ENCODE measurements around the gene AKT3. TPM values are rescaled to one million over a fixed set of nuclear protein-coding genes. Genes with fewer than 3 reads are reported as not detected.
A peak's percentile ranks its signal among the peaks of the same experiment; 100 is the strongest.

AKT3 gene
- total RNA-seq, 1 donor from 2014 or later: 61.9 TPM

- intact Hi-C loops (cut with DNase I): no loop called here
- TF ChIP-seq CTCF (IDR thresholded peaks at IDR 0.05) (no peak), POLR2AphosphoS5 (IDR thresholded peaks at IDR 0.05; ENCODE audit: insufficient read depth in 1 of 2, low read depth in 1 of 2) (peak in 1 of 2 donors; percentile 11)
- no peak overlapping the region for H3K27ac ChIP-seq
- peak in 1 of 2 donors; percentile 34 for DNase-seq (ENCODE audit: extremely low spot score in 2 of 2)
- H3K36me3 ChIP-seq: peaks cover 0 to 21% of the 10 kb centered on the region in 2 donors
- no peaks in the 10 kb centered on the region for H3K27me3 ChIP-seq
- no peak overlapping the region for H3K4me3 ChIP-seq
- H3K9me3 ChIP-seq: no peaks in the 10 kb centered on the region
- H3K4me1 ChIP-seq: peaks cover 12% of the 10 kb centered on the region
Observed at GRCh38 chr1:243499711-243500110, 350.3 kb downstream of the AKT3 start.

- Histone ChIP-seq H3K9me3 (no peaks in the 10 kb centered on the region), H3K4me3 (no peak overlapping the region), H3K27ac (no peak overlapping the region), H3K4me1 (peaks cover 12% of the 10 kb centered on the region), H3K36me3 (peaks cover 0 to 18% of the 10 kb centered on the region in 2 donors), H3K27me3 (no peaks in the 10 kb centered on the region)
- no peak for DNase-seq (ENCODE audit: extremely low spot score in 2 of 2)
- TF ChIP-seq POLR2AphosphoS5 (IDR thresholded peaks at IDR 0.05; ENCODE audit: insufficient read depth in 1 of 2, low read depth in 1 of 2): no peak
- no peak for TF ChIP-seq CTCF (IDR thresholded peaks at IDR 0.05)
- TF ChIP-seq POLR2A (IDR thresholded peaks at IDR 0.05): no peak
- intact Hi-C loops (cut with DNase I): no loop called here
Observed at GRCh38 chr1:243499248-243499647, 350.8 kb downstream of the AKT3 start.

- no peaks in the 10 kb centered on the region for H3K27me3 ChIP-seq
- peaks cover 0 to 7% of the 10 kb centered on the region in 2 donors for H3K36me3 ChIP-seq
- no peak overlapping the region for H3K27ac ChIP-seq
- H3K4me1 ChIP-seq: peaks cover 12% of the 10 kb centered on the region
- TF ChIP-seq CTCF (IDR thresholded peaks at IDR 0.05) (no peak), POLR2A (IDR thresholded peaks at IDR 0.05) (no peak), POLR2AphosphoS5 (IDR thresholded peaks at IDR 0.05; ENCODE audit: insufficient read depth in 1 of 2, low read depth in 1 of 2) (peak in 1 of 2 donors; percentile 18)
- H3K9me3 ChIP-seq: no peaks in the 10 kb centered on the region
- H3K4me3 ChIP-seq: no peak overlapping the region
- DNase-seq (ENCODE audit: extremely low spot score in 2 of 2): peak; percentile 80 to 88
- intact Hi-C loops (cut with DNase I): no loop called here
Observed at GRCh38 chr1:243497939-243498681, 351.9 kb downstream of the AKT3 start.

GRCh38 chr1:243496806-243497205 is 353.2 kb downstream of the AKT3 start:
- intact Hi-C loops (cut with DNase I): no loop called here
- DNase-seq (ENCODE audit: extremely low spot score in 2 of 2): peak in 1 of 2 donors; percentile 72
- TF ChIP-seq POLR2A (IDR thresholded peaks at IDR 0.05) (no peak), POLR2AphosphoS5 (IDR thresholded peaks at IDR 0.05; ENCODE audit: insufficient read depth in 1 of 2, low read depth in 1 of 2) (no peak), CTCF (IDR thresholded peaks at IDR 0.05) (no peak)
- Histone ChIP-seq H3K4me3 (no peak overlapping the region), H3K4me1 (peaks cover 12% of the 10 kb centered on the region), H3K27ac (peak overlapping the region; percentile 76), H3K9me3 (no peaks in the 10 kb centered on the region), H3K36me3 (peaks cover 0 to 7% of the 10 kb centered on the region in 2 donors), H3K27me3 (no peaks in the 10 kb centered on the region)

- Histone ChIP-seq H3K9me3 (no peaks in the 10 kb centered on the region), H3K36me3 (peaks cover 0 to 7% of the 10 kb centered on the region in 2 donors), H3K4me3 (no peak overlapping the region), H3K27ac (peak overlapping the region; percentile 76), H3K27me3 (no peaks in the 10 kb centered on the region), H3K4me1 (peaks cover 12% of the 10 kb centered on the region)
- intact Hi-C loops (cut with DNase I): no loop called here
- DNase-seq (ENCODE audit: extremely low spot score in 2 of 2): peak in 1 of 2 donors; percentile 90
- TF ChIP-seq POLR2AphosphoS5 (IDR thresholded peaks at IDR 0.05; ENCODE audit: insufficient read depth in 1 of 2, low read depth in 1 of 2) (peak in 1 of 2 donors; percentile 31), POLR2A (IDR thresholded peaks at IDR 0.05) (no peak), CTCF (IDR thresholded peaks at IDR 0.05) (no peak)
Observed at GRCh38 chr1:243496187-243496646, 353.8 kb downstream of the AKT3 start.

Measured in vagina (tissue), 2 donors.